ENCODE results near the gene TNS1.
A peak's percentile ranks its signal among the peaks of the same experiment; 100 is the strongest.
"Not testable (repeated sequence)": the region's sequence is repeated elsewhere in the genome, so short reads cannot be mapped to it uniquely, and the experiment has no call there.

The TNS1 gene

DNA sequence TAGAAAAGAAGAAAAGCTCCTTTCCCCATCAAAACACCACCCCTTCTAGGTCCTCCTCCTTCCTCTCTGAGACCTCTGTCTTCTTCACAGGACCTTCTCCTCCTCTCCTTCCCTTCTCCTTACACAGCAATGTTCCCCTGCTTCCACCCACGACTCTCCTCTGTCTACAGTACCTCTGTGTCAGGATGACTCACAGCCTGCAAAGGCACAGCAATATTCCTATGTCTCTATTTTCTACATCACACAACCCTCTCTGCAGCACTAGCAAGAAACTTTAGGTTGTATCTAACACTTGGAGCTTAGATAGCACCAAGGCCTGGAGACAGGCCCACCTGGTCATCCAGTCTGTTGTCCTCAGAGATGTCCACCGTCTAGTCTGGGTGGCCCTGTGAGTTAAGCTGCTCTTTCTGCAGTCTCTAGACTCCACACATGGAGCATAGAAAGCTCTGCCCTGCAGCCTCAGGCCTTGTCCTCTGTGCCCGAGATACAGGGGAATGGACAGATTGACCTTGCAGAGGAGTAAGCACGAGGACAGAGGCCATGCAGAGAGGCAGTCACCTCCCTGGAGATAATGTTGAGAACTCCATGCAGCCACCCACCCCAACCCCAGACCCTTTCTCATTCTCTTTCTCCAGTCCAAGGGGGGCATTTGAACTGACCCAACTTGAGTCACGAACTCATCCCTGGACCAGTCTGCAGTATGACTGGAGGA is 212.0 kb downstream of the TNS1 start:
- DNase-seq: no peak

DNA sequence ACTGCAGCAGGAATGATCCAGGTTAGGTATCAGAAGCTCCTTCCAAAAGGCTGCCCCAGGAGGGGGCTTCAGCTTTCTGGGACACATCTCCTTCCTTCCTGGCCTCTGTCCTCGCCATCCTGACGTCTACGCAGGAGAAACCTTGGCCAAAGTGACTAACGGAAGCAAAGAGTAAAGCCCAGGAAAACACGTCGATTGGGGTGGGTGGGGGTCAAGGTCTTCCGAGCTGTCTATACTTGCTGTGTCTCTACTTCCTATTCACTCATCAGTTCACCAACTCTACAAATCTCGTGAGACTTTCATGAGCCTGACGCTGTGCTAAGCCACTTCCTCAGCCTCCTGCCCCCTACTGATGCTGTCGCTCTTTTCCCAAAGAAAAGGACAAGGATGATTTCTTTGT is 212.6 kb downstream of the TNS1 start:
- peak; percentile 26 for DNase-seq

GRCh38 chr2:217789736-217790181 is 213.0 kb downstream of the TNS1 start:
- DNase-seq: no peak

GRCh38 chr2:217789003-217789735 is 213.6 kb downstream of the TNS1 start:
- peak; percentile 74 for DNase-seq

- no peak for DNase-seq
These were observed 214.2 kb downstream of the TNS1 start for GRCh38 chr2:217788669-217789002.

- DNase-seq: no peak
These were observed 215.5 kb downstream of the TNS1 start for GRCh38 chr2:217787160-217787877.

- not testable (repeated sequence) for DNase-seq
These were observed 216.2 kb downstream of the TNS1 start for GRCh38 chr2:217786560-217786959.

GRCh38 chr2:217785544-217786045 is 217.2 kb downstream of the TNS1 start:
- DNase-seq: peak; percentile 75

- DNase-seq: no peak
These were observed 217.7 kb downstream of the TNS1 start for GRCh38 chr2:217784996-217785543.

GRCh38 chr2:217783243-217783642 is 219.6 kb downstream of the TNS1 start:
- no peak for DNase-seq

DNA sequence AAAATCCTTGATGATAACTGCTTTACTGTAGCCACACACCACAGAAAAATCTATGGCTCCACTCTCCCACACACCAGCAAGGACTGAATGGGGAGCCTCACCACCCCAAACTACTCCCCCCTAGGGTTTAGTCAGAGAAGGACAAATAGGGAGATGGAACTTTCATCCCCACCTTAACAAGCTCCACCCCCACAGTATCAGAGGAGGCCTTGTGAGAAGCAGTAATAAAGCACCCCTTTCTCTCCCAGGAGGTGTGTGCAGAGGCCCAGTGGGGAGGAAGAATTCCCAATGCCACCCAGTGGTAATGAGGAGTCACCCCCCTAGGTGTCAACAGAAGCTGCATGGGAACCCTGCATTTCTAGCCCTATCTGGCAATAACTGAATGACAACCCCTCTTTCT is 224.9 kb downstream of the TNS1 start:
- DNase-seq: no peak

GRCh38 chr2:217776631-217777030 is 226.2 kb downstream of the TNS1 start:
- no peak for DNase-seq

DNA sequence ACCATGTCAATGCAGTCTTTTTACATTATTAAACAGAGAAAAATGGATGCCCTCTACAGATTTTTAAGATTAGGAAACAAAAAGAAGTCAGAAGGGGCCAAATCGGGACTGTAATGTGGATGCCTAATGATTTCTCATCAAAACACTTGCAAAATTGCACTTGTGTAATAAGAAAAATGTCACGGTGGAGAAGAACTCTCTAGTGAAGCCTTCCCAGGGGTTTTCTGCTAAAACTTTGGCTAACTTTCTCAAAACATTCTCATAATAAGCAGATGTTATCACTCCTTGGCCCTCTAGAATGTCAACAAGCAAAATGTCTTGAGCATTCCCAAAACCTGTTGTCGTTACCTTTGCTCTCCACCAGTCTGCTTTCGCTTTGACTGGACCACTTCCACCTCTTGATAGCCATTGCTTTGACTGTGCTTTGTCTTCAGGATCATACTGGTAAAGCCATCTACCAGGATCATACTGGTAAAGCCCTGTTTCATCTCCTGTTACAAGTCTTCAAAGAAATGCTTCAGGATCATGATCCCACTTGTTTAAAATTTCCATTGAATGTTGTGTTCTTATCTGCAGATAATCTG is 226.8 kb downstream of the TNS1 start:
- no peak for DNase-seq

DNA sequence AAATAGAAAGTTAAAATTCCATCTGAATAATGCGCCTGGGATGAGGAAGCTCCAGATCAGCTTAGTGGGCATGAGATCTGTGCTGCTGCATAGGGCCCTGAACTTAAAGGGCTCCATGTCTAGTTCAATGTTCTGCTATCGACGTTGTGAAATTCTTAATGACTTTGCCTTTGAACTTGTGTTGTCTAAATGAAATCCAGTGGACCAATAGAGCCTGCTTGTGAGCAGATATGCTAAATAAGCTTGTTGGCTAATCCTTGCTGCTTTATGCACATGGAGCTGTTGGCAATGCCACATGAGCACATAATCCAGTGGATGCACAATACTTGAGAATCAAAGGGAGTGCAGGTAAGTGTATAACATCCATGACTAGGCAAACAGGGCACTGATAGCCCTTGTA is 228.6 kb downstream of the TNS1 start:
- DNase-seq: no peak

GRCh38 chr2:217773539-217773938 is 229.3 kb downstream of the TNS1 start:
- no peak for DNase-seq

- no peak for DNase-seq
These were observed 236.4 kb downstream of the TNS1 start for GRCh38 chr2:217766356-217766755.

- no peak for DNase-seq
These were observed 241.0 kb downstream of the TNS1 start for GRCh38 chr2:217761645-217762277.

DNA sequence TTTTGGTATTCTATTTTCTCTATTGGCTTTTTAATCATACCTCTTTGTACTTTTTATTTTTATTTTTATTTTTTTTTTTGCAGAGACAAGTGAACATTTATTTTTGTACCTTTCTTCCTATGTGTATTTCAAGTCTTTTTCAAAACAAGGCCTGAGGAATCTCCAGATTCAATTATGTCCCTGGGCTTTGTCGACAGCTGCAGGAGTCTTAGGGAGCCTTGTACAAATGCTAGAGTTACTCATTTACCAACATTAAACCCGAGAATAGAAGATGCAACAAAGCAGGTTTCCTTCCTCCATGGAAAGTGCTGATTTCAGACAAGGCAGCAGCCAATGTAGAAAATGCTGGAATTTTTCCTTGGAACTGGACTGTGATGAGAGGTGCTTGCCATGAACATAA is 242.8 kb downstream of the TNS1 start:
- DNase-seq: no peak

- no peak for DNase-seq
These were observed 245.7 kb downstream of the TNS1 start for GRCh38 chr2:217757108-217757463.

GRCh38 chr2:217756375-217757107 is 246.3 kb downstream of the TNS1 start:
- DNase-seq: peak; percentile 70

- DNase-seq: no peak
These were observed 247.6 kb downstream of the TNS1 start for GRCh38 chr2:217755027-217755745.

Measured in activated CD4-positive, alpha-beta T cell treated with anti-CD3 and anti-CD28 coated beads, Interleukin-10, Interleukin-2, amounts not matched to agents 100 ng/mL and 50 ng/mL, durations not matched to agents 16 hours and 8 hours (primary cell).